Activated T-cell treated with anti-CD3 and anti-CD28 coated beads, Interleukin-2, amount 50 U/mL, for 1 hour (primary cell): ENCODE data around the gene CD8B2.
"Not testable (repeated sequence)": the region's sequence is repeated elsewhere in the genome, so short reads cannot be mapped to it uniquely, and the experiment has no call there.

Experiments
- DNase-seq: peaks from one replicate; pipeline ENCODE4 v3.0.0-alpha.2; 2020

CD8B2 gene

DNA sequence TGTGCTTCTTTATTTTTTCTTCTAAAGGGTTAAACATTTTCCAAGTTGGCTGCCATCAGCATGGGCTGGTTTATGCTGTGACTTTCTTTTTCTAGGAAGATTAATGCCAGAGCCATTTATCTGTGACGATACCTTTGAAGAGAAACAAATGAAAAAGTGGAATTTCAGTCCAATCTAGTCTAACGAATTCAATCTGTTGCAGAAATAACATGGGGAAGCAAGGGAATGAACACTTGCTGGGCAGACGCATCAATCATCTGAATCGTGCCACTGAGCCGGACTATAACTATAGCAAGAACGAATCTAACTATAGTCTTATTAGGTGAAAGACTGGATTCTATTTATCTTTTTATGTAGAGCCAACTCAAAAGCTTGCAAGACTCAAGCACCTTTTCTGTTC is 66.2 kb downstream of the CD8B2 start:
- DNase-seq: no peak

DNA sequence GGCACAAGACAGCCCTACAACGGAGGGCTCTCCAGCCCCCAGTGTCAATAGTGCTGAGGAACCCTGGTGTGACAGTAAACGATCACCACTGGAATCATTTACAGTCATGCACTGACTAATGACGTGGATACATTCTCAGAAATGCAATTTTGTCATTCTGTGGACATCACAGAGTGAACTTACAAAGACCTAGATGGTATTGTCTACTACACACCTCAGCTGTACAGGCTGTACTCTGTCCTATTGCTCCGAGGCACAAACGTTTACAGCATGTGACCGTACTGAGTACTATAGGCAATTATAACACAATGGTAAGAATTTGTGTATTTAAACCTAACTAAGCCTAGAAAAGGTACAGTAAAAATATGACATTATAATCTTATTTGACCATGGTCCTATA is 67.2 kb downstream of the CD8B2 start:
- DNase-seq: no peak

- DNase-seq: no peak
Measured at GRCh38 chr2:106555053-106555452, 67.9 kb downstream of the CD8B2 start.

DNA sequence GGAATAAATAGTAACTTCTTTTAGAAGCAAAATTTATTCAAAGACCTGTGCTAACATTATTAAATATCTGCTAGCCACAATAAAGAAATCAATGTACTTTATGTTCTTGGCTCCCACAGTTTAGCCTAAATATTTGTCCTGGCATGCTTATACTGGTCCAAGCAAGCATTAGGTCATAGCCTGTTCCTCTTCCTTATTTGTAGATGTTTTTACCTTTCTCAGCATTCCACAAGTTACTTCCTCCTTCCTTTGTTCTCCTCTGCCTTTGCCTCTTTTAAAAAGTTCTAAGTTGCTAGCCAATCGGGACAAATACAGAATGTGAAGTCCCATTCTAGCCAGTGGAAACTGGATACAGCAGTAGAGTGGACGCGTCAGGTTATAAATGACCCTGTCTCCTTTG is 72.6 kb downstream of the CD8B2 start:
- not testable (repeated sequence) for DNase-seq

GRCh38 chr2:106560773-106561172 is 73.6 kb downstream of the CD8B2 start:
- no peak for DNase-seq

GRCh38 chr2:106561356-106561755 is 74.2 kb downstream of the CD8B2 start:
- DNase-seq: no peak

GRCh38 chr2:106561803-106562202 is 74.6 kb downstream of the CD8B2 start:
- DNase-seq: no peak

DNA sequence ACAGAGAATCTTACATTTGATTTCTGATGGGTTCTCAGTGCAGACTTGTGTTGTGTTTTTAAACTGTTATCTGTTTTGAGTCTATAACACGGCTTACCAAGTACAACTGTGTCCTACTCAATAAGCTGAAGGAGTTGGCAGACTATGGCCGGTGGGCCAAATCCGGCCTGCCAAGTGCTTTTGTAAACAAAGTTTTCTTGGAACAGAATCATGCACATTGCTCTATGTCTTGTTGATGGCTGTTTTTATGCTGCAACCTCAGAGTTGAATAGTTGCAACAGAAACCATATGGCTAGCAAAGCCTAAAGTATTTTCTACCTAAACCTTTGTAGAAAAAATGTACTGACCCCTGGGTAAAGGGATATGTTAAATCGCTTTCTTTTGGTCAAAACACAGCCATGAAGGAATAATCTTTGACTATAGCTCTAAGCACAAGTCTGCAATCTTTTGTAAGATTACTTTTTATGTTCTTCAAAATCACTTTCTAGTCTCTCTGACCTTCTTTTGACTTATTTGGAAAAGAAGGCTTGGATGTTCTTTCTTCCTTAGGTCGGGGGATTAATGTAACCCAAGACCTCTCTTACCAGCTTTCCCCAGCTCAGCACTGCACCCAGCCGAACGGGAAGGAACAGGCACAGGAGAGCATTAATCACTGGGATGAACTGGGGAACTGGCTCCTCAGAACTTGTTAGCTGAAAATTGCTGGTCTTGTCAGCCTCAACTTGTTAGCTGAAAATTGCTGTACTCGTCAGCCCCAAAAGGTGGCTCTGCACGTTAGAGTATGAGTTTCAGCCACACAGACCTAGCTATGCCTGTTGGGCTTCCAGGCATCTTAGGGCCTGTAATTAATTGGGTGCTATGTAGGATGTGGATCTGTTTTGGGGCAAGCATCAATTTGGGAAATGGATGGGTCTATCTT is 75.4 kb downstream of the CD8B2 start:
- no peak for DNase-seq

DNA sequence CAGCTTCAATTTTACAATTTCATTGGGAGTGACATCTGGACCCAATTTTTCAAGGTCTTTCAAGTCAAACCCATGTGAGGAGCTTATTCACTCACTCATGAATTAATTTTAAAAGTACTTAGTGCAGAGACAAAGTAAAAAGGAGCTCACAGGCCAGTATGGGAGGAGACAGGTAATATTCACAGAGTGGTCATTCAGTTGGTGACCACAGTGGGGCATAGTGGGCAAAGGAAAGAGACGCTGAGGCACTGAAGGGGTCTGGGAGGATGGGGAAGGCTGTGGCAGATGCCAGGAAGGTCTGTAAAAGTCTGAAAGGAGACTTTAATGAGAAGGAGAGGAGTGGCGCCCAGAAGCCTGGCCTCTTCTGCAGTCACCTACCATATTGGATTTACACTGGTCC is 76.0 kb downstream of the CD8B2 start:
- DNase-seq: no peak

DNA sequence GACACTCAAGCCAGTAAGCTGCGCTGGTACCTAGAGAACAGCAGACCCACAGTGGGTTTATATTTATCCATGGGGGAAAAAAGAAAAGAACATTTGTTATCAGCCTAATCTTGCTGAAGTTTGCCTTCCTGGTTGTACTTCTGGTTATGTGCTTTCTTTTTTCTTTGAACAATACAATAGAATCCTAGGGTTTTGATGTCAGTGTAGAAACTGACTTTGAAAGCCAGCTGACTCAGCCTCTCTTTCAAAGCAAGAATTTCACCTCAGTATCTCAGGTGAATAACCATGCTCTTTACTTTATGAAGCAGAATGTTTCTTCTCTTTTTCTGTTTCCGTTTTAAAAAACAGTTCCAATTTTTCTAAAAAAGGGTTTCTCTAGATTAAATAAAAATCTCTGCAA is 78.4 kb downstream of the CD8B2 start:
- no peak for DNase-seq

DNA sequence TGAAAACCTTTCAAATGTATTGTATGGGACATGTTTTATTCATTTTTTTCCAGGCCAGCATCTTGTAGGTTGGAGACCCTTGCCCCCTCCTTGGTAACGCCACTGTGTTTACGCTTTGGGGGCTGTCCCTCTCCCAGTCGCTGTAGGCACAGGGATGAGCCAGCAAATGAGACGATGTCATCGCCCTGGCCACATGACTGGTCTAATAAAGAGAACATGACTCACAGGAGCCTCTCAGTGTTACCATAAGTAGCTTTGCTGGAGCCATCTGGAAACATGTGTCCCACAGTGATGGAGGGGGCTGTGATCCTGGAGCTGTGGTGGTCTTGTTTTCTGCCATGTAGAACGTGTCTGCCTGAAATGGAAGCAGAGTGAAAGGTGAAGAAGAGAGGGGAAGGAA is 78.9 kb downstream of the CD8B2 start:
- no peak for DNase-seq

DNA sequence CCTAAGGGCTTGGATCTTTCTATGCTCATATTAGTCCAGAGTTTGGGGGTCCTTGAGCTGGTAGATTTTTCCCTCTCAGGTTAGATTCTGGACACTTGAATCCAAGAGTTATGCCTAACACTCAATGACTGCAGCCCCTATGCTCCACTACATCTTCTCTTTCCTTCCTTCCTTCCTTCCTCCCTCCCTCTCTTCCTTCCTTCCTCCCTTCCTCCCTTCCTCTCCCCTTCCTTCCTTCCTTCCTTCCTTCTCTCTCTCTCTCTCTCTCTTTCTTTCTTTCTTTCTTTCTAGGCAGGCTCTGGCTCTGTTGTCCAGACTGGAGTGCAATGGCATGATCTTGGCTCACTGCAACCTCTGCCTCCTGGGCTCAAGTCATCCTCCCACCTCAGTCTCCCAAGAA is 79.3 kb downstream of the CD8B2 start:
- DNase-seq: not testable (repeated sequence)

GRCh38 chr2:106570316-106570715 is 83.2 kb downstream of the CD8B2 start:
- DNase-seq: no peak
